GM13977 (cell line): ENCODE measurements around the gene SYT1.
A peak's percentile ranks its signal among the peaks of the same experiment; 100 is the strongest.

Experiments
- DNase-seq: peaks from one replicate; pipeline ENCODE4 v3.0.0; 2012; ENCODE audit warnings: low spot score
- in situ Hi-C: fragments of 300-500 bp; cut with MboI; formaldehyde crosslinking; loops from one replicate; pipeline ENCODE4 v1.12.0; 2022; ENCODE audit warnings: low sequenced_read_pairs, low pct_unique_long_range_greater_than_20kb, mixed read lengths, inconsistent platforms; ENCODE audit not compliant: unreplicated experiment
- TF ChIP-seq, protein P1 (sequence below): IDR thresholded peaks from 2 replicates; pipeline ENCODE4 v1.5.1; 2012; ENCODE audit warnings: mild to moderate bottlenecking, control low read depth; ENCODE audit not compliant: insufficient read depth; ENCODE audit errors: extremely low read depth, missing control alignments

SYT1 gene

GRCh38 chr12:78853231-78853630, 11.3 kb upstream of the SYT1 start:
- in situ Hi-C loops: no loop called here
- TF ChIP-seq, protein P1, sequence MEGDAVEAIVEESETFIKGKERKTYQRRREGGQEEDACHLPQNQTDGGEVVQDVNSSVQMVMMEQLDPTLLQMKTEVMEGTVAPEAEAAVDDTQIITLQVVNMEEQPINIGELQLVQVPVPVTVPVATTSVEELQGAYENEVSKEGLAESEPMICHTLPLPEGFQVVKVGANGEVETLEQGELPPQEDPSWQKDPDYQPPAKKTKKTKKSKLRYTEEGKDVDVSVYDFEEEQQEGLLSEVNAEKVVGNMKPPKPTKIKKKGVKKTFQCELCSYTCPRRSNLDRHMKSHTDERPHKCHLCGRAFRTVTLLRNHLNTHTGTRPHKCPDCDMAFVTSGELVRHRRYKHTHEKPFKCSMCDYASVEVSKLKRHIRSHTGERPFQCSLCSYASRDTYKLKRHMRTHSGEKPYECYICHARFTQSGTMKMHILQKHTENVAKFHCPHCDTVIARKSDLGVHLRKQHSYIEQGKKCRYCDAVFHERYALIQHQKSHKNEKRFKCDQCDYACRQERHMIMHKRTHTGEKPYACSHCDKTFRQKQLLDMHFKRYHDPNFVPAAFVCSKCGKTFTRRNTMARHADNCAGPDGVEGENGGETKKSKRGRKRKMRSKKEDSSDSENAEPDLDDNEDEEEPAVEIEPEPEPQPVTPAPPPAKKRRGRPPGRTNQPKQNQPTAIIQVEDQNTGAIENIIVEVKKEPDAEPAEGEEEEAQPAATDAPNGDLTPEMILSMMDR: no peak
- no peak for DNase-seq

- in situ Hi-C loops: no loop called here
- DNase-seq: peak; percentile 38
- TF ChIP-seq, protein P1: no peak
Measured at GRCh38 chr12:78863482-78864402, 832 bp upstream of the SYT1 start.

- TF ChIP-seq, protein P1: no peak
- no peak for DNase-seq
Measured at GRCh38 chr12:78864870-78865463, 393 bp downstream of the SYT1 start.

GRCh38 chr12:78865516-78865915, 942 bp downstream of the SYT1 start:
- TF ChIP-seq, protein P1: no peak
- in situ Hi-C loops: no loop called here
- DNase-seq: no peak

More at GRCh38 chr12:78864870-78865463, 393 bp downstream of the SYT1 start:
- in situ Hi-C loops: no loop called here

DNA sequence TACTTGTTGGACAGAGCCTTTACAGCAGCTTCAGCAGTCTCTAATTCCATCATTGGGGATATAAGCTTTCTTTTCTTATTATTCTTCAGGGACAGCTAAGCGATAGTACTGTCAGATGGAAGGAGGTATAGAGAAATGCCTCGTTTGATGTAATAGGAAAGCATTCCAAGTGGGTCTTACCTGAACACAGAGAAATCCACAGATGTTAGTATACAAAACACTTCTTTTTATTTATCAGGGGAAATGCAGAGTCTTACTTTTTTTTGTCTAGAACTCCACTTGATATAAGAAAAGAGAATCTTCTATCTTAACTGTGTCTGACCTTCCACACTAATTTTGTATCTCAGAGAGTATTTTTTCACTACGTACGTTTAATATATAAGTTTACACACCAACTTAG, 1.9 kb downstream of the SYT1 start:
- no peak for DNase-seq
- in situ Hi-C loops: no loop called here
- TF ChIP-seq, protein P1: no peak

- TF ChIP-seq, protein P1: no peak
- no peak for DNase-seq
- in situ Hi-C loops: no loop called here
Measured at GRCh38 chr12:78870539-78870938, 6.0 kb downstream of the SYT1 start.
